ENCODE data around the gene YARS1.

The YARS1 gene

GRCh38 chr1:32761936-32762335, 55.2 kb downstream of the YARS1 start:
- DNase-seq: no peak

- peak; percentile 30 to 36 for DNase-seq
Measured at GRCh38 chr1:32761253-32761877, 55.8 kb downstream of the YARS1 start.

- DNase-seq: no peak
Measured at GRCh38 chr1:32759997-32760623, 57.0 kb downstream of the YARS1 start.

GRCh38 chr1:32759521-32759981, 57.6 kb downstream of the YARS1 start:
- DNase-seq: no peak

GRCh38 chr1:32758795-32759430, 58.2 kb downstream of the YARS1 start:
- no peak for DNase-seq

- DNase-seq: no peak
Measured at GRCh38 chr1:32758177-32758794, 58.9 kb downstream of the YARS1 start.

- no peak for DNase-seq
Measured at GRCh38 chr1:32757213-32757895, 59.8 kb downstream of the YARS1 start.

- DNase-seq: no peak
Measured at GRCh38 chr1:32755810-32756159, 61.4 kb downstream of the YARS1 start.

GRCh38 chr1:32755098-32755809, 61.9 kb downstream of the YARS1 start:
- DNase-seq: no peak

GRCh38 chr1:32754317-32755097, 62.7 kb downstream of the YARS1 start:
- peak; percentile 65 to 73 for DNase-seq

- peak; percentile 58 to 71 for DNase-seq
Measured at GRCh38 chr1:32753532-32754316, 63.4 kb downstream of the YARS1 start.

- DNase-seq: no peak
Measured at GRCh38 chr1:32749771-32750170, 67.4 kb downstream of the YARS1 start.

GRCh38 chr1:32749332-32749731, 67.8 kb downstream of the YARS1 start:
- DNase-seq: no peak

- no peak for DNase-seq
Measured at GRCh38 chr1:32748926-32749325, 68.2 kb downstream of the YARS1 start.

GRCh38 chr1:32748348-32748747, 68.8 kb downstream of the YARS1 start:
- no peak for DNase-seq

- DNase-seq: no peak
Measured at GRCh38 chr1:32746130-32746529, 71.0 kb downstream of the YARS1 start.

GRCh38 chr1:32744071-32744425, 73.1 kb downstream of the YARS1 start:
- no peak for DNase-seq

- DNase-seq: no peak
Measured at GRCh38 chr1:32743380-32744070, 73.6 kb downstream of the YARS1 start.

GRCh38 chr1:32742956-32743355, 74.2 kb downstream of the YARS1 start:
- no peak for DNase-seq

GRCh38 chr1:32742199-32742947, 74.8 kb downstream of the YARS1 start:
- DNase-seq: no peak

Measured in activated CD4-positive, alpha-beta T cell treated with anti-CD3 and anti-CD28 coated beads for 4 hours (primary cell).